ENCODE results near the gene CNTFR. TPM values are rescaled to one million over a fixed set of nuclear protein-coding genes. Genes with fewer than 3 reads are reported as not detected.

CNTFR gene
- total and polyA plus RNA-seq, 2 of the 8 experiments (the other 6 are each of a cell fraction or from before 2014, with no cell fraction given): 1.2 to 4.2 TPM

DNA sequence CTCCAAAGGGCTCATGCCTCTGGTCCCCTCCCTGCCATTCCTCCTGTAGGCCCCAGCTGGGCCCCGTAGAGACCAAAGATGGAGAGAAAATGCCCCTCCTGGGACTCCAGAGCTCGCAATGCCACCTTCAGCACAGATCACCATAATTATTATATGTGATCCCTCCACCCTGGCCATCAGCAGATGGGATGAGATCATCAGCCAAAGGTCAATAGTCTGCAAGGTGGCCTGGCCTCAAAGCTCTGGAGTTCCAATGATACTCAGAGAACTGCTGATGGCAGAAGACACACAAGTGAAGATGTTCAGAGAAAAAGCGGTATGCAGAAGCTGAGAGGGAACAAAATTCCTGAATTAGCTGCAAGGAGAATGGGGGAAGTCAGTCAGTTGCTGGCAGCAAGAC lies 17.4 kb upstream of the CNTFR start (continued):
- TF ChIP-seq, protein P1, sequence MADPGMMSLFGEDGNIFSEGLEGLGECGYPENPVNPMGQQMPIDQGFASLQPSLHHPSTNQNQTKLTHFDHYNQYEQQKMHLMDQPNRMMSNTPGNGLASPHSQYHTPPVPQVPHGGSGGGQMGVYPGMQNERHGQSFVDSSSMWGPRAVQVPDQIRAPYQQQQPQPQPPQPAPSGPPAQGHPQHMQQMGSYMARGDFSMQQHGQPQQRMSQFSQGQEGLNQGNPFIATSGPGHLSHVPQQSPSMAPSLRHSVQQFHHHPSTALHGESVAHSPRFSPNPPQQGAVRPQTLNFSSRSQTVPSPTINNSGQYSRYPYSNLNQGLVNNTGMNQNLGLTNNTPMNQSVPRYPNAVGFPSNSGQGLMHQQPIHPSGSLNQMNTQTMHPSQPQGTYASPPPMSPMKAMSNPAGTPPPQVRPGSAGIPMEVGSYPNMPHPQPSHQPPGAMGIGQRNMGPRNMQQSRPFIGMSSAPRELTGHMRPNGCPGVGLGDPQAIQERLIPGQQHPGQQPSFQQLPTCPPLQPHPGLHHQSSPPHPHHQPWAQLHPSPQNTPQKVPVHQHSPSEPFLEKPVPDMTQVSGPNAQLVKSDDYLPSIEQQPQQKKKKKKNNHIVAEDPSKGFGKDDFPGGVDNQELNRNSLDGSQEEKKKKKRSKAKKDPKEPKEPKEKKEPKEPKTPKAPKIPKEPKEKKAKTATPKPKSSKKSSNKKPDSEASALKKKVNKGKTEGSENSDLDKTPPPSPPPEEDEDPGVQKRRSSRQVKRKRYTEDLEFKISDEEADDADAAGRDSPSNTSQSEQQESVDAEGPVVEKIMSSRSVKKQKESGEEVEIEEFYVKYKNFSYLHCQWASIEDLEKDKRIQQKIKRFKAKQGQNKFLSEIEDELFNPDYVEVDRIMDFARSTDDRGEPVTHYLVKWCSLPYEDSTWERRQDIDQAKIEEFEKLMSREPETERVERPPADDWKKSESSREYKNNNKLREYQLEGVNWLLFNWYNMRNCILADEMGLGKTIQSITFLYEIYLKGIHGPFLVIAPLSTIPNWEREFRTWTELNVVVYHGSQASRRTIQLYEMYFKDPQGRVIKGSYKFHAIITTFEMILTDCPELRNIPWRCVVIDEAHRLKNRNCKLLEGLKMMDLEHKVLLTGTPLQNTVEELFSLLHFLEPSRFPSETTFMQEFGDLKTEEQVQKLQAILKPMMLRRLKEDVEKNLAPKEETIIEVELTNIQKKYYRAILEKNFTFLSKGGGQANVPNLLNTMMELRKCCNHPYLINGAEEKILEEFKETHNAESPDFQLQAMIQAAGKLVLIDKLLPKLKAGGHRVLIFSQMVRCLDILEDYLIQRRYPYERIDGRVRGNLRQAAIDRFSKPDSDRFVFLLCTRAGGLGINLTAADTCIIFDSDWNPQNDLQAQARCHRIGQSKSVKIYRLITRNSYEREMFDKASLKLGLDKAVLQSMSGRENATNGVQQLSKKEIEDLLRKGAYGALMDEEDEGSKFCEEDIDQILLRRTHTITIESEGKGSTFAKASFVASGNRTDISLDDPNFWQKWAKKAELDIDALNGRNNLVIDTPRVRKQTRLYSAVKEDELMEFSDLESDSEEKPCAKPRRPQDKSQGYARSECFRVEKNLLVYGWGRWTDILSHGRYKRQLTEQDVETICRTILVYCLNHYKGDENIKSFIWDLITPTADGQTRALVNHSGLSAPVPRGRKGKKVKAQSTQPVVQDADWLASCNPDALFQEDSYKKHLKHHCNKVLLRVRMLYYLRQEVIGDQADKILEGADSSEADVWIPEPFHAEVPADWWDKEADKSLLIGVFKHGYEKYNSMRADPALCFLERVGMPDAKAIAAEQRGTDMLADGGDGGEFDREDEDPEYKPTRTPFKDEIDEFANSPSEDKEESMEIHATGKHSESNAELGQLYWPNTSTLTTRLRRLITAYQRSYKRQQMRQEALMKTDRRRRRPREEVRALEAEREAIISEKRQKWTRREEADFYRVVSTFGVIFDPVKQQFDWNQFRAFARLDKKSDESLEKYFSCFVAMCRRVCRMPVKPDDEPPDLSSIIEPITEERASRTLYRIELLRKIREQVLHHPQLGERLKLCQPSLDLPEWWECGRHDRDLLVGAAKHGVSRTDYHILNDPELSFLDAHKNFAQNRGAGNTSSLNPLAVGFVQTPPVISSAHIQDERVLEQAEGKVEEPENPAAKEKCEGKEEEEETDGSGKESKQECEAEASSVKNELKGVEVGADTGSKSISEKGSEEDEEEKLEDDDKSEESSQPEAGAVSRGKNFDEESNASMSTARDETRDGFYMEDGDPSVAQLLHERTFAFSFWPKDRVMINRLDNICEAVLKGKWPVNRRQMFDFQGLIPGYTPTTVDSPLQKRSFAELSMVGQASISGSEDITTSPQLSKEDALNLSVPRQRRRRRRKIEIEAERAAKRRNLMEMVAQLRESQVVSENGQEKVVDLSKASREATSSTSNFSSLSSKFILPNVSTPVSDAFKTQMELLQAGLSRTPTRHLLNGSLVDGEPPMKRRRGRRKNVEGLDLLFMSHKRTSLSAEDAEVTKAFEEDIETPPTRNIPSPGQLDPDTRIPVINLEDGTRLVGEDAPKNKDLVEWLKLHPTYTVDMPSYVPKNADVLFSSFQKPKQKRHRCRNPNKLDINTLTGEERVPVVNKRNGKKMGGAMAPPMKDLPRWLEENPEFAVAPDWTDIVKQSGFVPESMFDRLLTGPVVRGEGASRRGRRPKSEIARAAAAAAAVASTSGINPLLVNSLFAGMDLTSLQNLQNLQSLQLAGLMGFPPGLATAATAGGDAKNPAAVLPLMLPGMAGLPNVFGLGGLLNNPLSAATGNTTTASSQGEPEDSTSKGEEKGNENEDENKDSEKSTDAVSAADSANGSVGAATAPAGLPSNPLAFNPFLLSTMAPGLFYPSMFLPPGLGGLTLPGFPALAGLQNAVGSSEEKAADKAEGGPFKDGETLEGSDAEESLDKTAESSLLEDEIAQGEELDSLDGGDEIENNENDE (IDR thresholded peaks at IDR 0.05; ENCODE audit: insufficient replicate concordance, low read length): no peak
- no peak for TF ChIP-seq HDAC6 (IDR thresholded peaks at IDR 0.05; ENCODE audit: low read depth, low read length)
- no peak for TF ChIP-seq TCF12 (IDR thresholded peaks at IDR 0.05; ENCODE audit: low read depth, low read length)
- TF ChIP-seq GTF2F1 (IDR thresholded peaks at IDR 0.05; ENCODE audit: borderline replicate concordance, low read depth, low read length): no peak
- TF ChIP-seq SP2 (IDR thresholded peaks at IDR 0.05; ENCODE audit: low read length): no peak
- TF ChIP-seq, protein P2, sequence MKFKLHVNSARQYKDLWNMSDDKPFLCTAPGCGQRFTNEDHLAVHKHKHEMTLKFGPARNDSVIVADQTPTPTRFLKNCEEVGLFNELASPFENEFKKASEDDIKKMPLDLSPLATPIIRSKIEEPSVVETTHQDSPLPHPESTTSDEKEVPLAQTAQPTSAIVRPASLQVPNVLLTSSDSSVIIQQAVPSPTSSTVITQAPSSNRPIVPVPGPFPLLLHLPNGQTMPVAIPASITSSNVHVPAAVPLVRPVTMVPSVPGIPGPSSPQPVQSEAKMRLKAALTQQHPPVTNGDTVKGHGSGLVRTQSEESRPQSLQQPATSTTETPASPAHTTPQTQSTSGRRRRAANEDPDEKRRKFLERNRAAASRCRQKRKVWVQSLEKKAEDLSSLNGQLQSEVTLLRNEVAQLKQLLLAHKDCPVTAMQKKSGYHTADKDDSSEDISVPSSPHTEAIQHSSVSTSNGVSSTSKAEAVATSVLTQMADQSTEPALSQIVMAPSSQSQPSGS (IDR thresholded peaks at IDR 0.05; ENCODE audit: low read length): no peak
- no peak for TF ChIP-seq KDM1A (IDR thresholded peaks at IDR 0.05; ENCODE audit: borderline replicate concordance, low read length)
- TF ChIP-seq BCL11A (IDR thresholded peaks at IDR 0.05; ENCODE audit: low read depth in 2 of 2, low read length in 2 of 2): no peak
- TF ChIP-seq TBP (IDR thresholded peaks at IDR 0.05; ENCODE audit: low read depth, low read length): no peak
- TF ChIP-seq CHD2 (IDR thresholded peaks at IDR 0.05; ENCODE audit: low read length): no peak
- TF ChIP-seq SRF (IDR thresholded peaks at IDR 0.05; ENCODE audit: low read depth, low read length): no peak

Measured in H1 (cell line).